GM19468 (cell line): ENCODE results near the gene AKAP9.
"Not testable (repeated sequence)": the region's sequence is repeated elsewhere in the genome, so short reads cannot be mapped to it uniquely, and the experiment has no call there.

Source experiments
- ATAC-seq: cut with Tn5 transposase; IDR thresholded peaks from one replicate; pipeline ENCODE4 v1.9.1; 2021; ENCODE audit warnings: mild to moderate bottlenecking, moderate library complexity, moderate number of reproducible peaks; ENCODE audit not compliant: unreplicated experiment; ENCODE audit errors: extremely low read depth

AKAP9 gene

GRCh38 chr7:92119213-92119759 is 178.6 kb downstream of the AKAP9 start:
- no peak for ATAC-seq

- ATAC-seq = no peak
These were observed 181.0 kb downstream of the AKAP9 start for GRCh38 chr7:92121681-92122080.

- no peak for ATAC-seq
These were observed 190.4 kb downstream of the AKAP9 start for GRCh38 chr7:92131093-92131492.

GRCh38 chr7:92131764-92132330 is 191.2 kb downstream of the AKAP9 start:
- ATAC-seq = no peak

GRCh38 chr7:92133133-92133736 is 192.6 kb downstream of the AKAP9 start:
- peak; percentile 3 for ATAC-seq

- peak; percentile 3 for ATAC-seq
These were observed 193.1 kb downstream of the AKAP9 start for GRCh38 chr7:92133737-92134270.

GRCh38 chr7:92134271-92135051 is 193.8 kb downstream of the AKAP9 start, which contains the start of gene CYP51A1:
Gene CYP51A1 (minus strand): TSS chr7:92134477. CDS start chr7:92134364, 113 bp downstream.
- peak; percentile 61 for ATAC-seq

GRCh38 chr7:92135052-92135889 is 194.6 kb downstream of the AKAP9 start:
- no peak for ATAC-seq

GRCh38 chr7:92137557-92137956 is 196.9 kb downstream of the AKAP9 start:
- ATAC-seq = no peak

GRCh38 chr7:92141161-92141560 is 200.5 kb downstream of the AKAP9 start:
- no peak for ATAC-seq

GRCh38 chr7:92142791-92143190 is 202.1 kb downstream of the AKAP9 start:
- not testable (repeated sequence) for ATAC-seq

- ATAC-seq = not testable (repeated sequence)
These were observed 202.7 kb downstream of the AKAP9 start for GRCh38 chr7:92143192-92143880.

GRCh38 chr7:92149736-92150239 is 209.1 kb downstream of the AKAP9 start:
- ATAC-seq = no peak

GRCh38 chr7:92150450-92151017 is 209.9 kb downstream of the AKAP9 start:
- ATAC-seq = no peak

GRCh38 chr7:92155108-92155739 is 214.6 kb downstream of the AKAP9 start:
- no peak for ATAC-seq

GRCh38 chr7:92156990-92157389 is 216.3 kb downstream of the AKAP9 start:
- ATAC-seq = no peak

GRCh38 chr7:92158660-92159575 is 218.3 kb downstream of the AKAP9 start:
- ATAC-seq = peak; percentile 66
